AG09319 (cell line): ENCODE results near the gene KRT2.

ENCODE experiments used
- DNase-seq: peaks from one replicate; pipeline ENCODE4 v3.0.0-alpha.2; 2010; ENCODE audit warnings: low read depth; ENCODE audit errors: extremely low read depth
- TF ChIP-seq, protein P1 (sequence below): IDR thresholded peaks from 2 replicates; pipeline ENCODE4 v1.5.1; 2011; ENCODE audit warnings: low read depth, mild to moderate bottlenecking, inconsistent platforms, low read length, moderate library complexity

The KRT2 gene

DNA sequence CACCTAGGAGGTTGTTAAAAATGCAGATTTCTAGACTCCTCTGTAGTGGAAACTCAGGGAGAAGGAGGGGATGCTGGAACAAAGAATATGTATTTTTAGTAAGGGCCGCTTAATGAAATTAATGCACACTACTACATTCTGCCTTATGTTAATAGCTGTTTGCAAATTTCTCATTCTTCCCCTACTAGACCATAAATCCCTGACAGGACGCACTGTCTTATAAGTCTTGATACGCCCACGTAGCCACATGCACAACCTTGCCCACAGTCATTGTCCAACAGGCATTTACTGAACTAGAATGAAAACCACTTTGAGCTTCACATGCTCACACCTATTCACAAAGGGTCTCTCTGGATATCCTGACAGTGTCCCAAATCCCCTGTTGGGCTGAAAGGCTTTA, 10.5 kb downstream of the KRT2 start:
- DNase-seq = no peak

GRCh38 chr12:52637299-52637698, 14.7 kb downstream of the KRT2 start:
- TF ChIP-seq, protein P1, sequence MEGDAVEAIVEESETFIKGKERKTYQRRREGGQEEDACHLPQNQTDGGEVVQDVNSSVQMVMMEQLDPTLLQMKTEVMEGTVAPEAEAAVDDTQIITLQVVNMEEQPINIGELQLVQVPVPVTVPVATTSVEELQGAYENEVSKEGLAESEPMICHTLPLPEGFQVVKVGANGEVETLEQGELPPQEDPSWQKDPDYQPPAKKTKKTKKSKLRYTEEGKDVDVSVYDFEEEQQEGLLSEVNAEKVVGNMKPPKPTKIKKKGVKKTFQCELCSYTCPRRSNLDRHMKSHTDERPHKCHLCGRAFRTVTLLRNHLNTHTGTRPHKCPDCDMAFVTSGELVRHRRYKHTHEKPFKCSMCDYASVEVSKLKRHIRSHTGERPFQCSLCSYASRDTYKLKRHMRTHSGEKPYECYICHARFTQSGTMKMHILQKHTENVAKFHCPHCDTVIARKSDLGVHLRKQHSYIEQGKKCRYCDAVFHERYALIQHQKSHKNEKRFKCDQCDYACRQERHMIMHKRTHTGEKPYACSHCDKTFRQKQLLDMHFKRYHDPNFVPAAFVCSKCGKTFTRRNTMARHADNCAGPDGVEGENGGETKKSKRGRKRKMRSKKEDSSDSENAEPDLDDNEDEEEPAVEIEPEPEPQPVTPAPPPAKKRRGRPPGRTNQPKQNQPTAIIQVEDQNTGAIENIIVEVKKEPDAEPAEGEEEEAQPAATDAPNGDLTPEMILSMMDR = no peak
- no peak for DNase-seq

More for the DNA sequence above, 10.5 kb downstream of the KRT2 start:
- TF ChIP-seq, protein P1 = no peak

GRCh38 chr12:52636592-52637258, 15.3 kb downstream of the KRT2 start:
- no peak for DNase-seq
- TF ChIP-seq, protein P1 = no peak

GRCh38 chr12:52636189-52636588, 15.8 kb downstream of the KRT2 start:
- TF ChIP-seq, protein P1 = no peak
- no peak for DNase-seq

GRCh38 chr12:52634266-52635056, 17.6 kb downstream of the KRT2 start:
- no peak for DNase-seq
- TF ChIP-seq, protein P1 = no peak

- TF ChIP-seq, protein P1 = no peak
- DNase-seq = no peak
Observed at GRCh38 chr12:52633383-52633782, 18.6 kb downstream of the KRT2 start.

DNA sequence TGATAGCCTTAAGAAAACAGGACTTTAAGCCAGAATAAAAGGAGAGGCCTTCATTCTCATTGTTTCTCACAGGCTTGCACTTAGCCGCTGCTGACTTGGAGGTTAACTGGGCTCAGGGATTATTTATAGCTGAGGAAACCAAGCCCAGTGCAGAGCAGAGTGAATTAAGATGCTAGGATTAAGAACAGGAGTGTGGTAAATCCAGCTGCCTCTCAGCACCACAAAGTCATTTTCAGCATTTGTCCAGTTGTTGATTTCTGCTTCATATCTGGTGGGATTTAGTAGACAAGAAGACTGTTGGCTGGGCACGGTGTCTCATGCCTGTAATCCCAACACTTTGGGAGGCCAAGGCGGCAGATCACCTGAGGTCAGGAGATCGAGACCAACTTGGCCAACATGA, 19.4 kb downstream of the KRT2 start:
- DNase-seq = no peak
- TF ChIP-seq, protein P1 = no peak
